Measurements from ENCODE around the gene MPDZ.

Gene MPDZ

DNA sequence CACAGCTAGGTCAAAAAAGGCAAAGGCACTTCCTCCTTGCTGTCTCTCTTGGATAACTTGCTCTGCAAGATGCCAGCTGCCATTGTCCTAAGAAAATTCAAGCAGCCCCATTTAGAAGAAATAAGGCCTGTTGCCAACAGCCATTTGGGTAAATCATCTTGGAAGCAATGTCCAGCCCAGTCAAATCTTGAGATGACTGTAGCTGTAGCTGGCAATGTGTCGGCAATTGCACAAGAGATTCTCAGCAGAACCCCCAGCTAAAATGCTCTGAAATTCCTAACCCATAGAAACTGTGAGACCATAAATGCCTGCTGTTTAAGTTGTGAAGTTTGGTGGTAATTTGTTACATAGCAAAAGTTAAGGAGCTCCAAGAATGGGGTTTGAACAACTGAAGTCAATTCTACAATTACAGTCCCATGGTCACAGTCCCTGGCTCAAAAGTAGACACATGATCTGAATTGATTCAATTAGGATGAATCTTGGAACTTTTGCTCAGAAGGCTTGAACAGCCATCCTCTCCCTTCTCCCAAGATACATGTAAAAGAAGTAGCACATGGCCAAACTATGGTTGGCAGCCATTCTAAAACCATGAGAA is 151.1 kb downstream of the MPDZ start:
- no peak for DNase-seq

DNA sequence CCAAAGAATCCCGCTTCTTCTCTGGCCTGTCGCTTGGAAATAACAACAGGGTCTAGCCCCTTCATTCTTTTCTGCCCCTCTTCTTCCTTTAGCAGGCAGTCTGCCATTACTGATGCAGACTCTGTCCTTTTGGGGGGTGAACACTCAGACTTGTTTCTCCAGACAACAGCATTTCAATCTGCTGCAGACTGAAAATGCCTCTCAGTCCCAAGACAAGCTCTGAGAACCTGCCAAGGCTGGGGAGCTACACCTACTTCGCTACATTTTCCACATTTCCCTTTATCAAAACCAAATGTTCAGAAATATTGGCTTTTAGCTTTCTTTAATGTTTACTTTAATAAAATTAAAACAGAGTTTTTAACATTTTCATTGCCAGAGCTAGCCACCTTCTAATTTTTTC is 152.4 kb downstream of the MPDZ start:
- no peak for DNase-seq

DNA sequence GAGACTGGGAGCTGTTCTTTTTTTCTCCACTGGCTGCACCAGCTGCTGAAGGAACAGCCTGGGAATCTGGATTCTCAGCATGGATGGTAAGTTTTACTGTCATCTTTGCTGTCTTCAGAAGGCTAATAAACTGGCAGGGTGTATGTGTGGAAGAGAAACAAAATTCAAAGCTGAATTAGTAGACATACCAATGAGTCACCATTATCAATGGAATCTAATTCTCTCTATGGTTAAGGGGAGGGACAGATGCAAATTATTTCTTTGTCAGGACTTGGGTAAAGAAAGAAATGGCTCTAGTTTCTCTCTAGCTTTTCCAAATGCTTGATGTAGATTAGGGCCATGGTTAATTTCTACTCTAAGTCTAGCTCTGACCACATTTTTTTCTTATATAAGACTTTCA is 154.2 kb downstream of the MPDZ start:
- no peak for DNase-seq

DNA sequence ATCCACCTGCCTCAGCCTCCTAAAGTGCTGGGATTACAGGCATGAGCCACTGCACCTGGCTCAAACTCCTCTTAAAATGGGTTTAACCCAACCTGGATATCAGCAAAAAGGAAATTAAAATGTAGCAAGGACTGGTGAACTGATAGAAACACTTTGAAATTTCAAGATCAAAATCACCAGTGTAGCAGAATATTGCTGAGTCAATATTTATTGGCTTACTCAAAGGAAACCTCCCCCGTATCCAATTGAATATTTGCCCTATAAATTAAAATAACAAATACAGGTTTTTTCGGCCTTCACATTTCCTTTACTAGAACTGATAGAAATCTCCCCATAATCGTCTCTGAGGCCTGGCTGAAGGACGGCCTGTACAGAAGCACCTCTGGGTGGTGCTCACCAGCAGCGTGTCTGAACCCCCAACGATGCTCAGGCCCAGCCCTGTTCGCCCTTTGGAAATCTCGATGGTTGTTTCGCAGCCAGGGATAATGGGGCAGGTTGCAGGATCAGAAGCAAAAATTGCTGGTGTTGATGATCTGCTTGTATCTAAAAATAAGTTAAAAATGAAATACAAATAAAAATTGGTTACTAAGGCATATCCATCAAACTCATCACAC is 156.6 kb downstream of the MPDZ start:
- no peak for DNase-seq

DNA sequence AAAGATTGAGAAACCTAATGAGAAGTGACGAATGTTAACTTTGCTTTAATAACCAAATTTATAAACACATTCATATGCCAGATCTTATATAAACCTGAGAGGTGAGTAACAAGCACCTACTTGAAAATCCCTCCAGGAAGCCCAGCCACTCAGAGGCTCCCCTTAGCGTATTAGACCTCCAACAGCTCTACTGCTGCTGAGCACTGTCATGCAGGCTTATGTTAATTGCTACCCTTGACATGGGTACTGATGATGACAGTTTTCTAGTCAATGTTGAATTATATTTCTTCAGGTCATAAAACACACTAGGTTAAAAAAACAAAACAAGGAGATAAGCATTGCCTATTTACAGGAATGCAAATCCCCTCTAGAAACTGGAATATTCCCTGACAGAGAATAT is 161.2 kb downstream of the MPDZ start:
- no peak for DNase-seq

DNA sequence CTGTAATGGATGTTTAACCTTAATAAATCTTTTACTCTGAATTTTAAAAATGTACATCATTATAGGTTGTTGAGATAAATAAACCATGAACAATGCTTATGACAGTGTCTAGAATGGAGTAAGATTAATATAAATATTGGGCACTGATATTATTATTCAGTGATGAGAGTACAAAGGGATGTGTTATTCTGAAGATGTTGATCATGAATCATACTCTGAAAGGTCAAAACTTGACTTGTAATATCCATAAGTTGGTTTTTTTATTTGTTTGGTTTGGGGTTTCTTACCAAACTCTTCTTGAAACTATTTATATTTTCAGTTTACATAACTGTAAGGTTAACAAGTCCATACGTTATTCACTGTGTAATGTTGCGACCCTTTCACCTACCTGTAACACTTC is 163.2 kb downstream of the MPDZ start:
- DNase-seq = no peak

DNA sequence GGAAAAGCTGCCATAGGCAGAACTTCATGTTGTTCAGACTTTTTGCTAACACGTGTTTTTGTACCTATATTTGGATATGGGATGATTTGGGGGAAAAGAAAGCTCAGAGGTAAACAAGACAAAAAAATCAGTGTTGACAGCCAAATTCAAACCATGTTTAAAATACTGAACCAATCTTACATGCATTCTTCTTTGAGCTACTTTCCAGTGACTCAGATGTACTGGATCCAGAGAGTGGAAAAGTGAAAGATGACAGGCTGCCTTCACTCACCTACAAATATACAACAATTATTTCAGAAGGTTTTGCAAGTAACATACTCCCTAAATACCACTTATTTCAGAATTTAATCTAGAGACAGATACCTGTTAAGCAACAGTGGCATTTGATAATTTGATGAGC is 165.7 kb downstream of the MPDZ start:
- no peak for DNase-seq

DNA sequence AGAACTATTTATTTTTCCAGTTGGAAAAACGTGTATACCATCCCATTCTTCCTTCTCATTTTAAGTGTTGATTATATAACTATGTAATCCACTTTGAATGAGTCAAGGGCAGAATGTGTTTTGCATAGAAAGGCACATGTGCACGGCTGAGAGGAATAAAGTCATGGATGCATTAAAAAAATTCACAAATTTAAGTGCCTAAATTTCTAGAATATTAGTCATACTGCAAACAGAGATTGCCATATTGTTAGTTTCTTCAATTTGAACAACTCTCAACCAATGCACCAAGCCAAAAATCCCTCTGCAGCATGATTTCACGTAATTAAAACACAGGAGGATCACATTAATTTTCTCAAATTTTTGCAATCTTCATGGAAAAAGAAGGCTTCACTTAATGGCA is 166.3 kb downstream of the MPDZ start:
- no peak for DNase-seq

DNA sequence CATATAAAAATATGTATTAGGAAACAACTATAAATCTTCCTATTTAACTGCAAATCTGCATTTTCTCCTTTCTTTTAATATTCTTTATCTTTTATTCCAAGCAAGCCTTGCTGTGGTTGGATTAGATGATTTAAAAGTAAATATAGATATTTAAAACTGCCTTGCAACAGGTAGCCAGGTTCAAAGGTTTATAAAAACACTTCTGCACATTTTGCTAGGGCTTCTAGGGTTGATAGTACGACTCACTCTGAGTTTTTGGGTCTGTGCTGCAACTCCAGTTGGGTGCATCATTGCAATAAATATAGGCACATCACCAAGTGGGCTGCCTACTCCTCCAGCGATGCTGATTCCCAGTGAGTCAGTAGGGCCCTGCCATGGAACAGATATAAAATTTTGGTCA is 167.7 kb downstream of the MPDZ start:
- no peak for DNase-seq

DNA sequence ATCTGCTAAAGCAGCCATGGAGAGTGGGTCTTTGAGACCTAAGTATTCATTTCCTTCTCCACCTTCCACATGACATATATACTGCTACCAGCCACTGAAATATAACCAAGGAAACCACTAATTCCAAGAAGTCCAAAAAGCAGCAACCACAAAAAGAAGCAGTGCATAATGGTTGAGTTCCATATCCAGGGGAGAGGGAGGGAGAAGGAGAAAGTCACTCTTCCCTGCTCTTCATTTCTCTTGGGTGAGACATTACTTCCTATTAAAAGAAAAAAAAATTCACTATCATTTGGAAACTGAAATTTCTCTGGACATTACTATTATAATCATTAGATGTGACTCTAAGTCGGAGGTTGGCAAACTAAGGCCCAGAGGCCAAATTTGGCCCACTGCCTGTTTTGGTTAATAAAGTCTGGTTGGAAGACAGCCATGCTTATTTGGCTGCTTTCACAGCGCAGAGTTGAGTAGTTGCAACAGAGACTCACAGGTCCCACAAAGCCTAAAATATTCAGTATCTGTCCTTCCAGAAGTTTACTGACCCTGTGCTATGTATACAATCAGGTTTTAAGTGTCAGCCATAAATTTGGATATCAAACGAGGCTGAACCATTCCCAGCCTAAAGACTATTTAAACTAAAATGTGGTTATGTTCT is 168.6 kb downstream of the MPDZ start:
- DNase-seq = no peak

DNA sequence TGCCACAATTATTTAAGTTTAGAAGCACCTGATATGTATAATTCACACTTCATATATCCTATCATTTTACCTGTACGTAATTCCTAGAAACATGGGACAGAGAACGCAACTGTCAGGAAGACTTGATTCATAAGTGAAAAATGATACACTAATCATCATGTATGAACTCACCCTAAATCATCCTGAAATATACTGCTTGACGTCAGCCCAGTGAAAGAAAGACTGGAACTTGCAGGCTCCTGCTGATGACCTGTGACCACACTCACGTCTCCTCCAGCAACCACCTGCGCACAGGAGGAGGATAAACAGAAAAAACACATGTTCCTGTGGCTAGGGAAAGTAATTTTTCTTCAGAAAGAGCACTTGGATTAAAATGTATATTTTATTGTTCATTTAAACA is 169.7 kb downstream of the MPDZ start:
- DNase-seq = no peak

DNA sequence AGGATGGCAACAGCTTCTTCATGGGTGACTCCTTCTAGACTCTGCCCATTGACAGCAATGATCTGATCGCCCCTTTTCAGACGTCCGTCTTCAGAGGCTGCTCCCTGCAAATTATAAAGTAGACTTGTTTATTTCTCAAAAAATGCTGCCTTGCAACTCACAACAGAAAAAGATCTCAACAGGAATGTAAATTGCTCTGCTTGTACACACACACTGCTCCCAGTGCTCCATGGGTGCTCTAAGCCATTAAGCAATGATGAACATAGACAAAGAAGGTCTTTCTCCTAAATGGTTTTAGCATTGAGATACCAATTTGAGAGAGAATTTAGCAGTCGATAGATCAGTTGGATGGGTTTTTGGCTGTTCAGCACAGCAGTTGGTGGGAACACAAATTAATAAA is 172.5 kb downstream of the MPDZ start:
- no peak for DNase-seq

DNA sequence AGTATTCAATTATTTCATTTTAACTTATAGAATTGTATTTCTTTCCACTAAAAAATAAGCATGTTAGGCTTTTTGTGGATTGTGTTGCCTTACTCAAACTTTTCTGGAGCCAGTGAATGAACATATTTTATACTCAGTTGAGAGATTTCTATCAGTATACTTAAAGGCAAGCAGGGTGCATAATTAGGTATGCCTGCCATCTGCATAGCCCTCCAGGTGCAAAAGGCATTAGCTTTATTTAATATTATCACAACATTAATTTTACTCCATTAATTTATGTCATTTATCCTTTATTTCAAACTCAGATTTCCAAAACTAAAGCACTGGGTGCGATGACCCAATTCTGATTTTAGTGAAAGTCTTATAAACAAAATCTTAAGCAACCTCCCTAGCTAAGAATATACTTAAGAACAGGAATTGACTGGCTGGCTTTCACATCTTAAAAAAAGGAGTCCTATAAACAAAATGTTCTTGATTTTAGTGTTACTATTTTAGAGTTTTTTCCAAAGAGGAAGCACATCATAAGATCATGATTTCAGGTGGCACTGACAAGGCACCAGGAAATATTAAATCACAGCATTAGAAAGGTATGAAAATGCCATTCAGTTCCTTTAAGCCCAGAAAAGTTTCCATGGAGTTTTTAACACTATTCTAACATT is 178.4 kb downstream of the MPDZ start:
- no peak for DNase-seq

DNA sequence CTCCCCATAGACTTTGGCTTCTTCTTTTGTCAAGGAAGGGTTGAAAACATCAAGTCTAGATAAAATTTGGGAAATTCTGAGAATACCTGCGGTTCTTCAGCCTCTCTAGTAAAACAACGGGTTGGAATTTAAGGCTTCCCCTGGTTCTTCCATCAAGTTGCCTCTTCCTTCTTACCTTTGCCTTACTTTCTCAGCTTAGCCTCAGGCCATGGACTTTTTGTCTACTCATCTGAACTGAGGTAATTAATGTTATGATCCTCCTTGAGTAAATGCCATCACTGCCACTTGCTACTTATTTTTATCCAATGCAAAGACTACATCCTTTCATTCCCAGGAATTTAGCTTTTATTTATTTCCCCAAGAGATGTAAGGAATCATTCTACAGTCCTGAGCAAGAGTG is 184.4 kb downstream of the MPDZ start:
- DNase-seq = no peak

DNA sequence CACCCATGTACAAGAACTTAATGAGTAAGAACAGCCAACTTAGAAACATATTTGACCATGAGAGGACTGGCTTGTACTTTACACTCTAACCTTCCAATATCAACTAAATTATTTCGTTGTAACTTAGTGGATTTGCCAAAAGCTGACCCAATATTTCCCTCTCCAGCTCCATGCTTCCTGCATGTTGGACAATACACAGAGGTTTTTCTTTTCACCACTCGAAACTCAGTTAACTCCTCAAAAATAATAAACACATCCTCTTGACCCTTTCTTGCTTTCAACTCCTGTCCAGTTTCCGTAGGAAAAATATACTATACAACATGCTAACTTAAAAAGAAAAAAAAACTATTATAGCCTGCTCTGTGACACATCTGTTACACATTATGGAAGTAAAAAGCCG is 188.9 kb downstream of the MPDZ start:
- no peak for DNase-seq

DNA sequence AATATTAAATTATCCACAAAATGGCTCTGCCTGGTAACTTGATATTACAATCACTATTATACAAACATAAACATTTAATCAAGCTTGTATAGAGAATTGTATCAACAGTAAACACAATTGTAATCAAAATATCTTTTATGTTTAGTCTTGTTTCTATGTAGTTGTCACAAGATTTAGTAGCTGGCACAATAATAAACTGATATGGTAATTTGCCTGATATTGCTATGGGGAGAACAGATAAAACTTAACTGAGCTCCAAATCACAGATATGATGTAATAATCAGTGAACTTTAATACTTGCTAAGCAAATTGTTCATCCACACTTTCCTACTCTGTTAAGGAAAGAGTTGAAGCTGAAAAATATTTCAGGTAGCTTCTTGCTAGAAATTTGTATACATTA is 189.8 kb downstream of the MPDZ start:
- DNase-seq = no peak

DNA sequence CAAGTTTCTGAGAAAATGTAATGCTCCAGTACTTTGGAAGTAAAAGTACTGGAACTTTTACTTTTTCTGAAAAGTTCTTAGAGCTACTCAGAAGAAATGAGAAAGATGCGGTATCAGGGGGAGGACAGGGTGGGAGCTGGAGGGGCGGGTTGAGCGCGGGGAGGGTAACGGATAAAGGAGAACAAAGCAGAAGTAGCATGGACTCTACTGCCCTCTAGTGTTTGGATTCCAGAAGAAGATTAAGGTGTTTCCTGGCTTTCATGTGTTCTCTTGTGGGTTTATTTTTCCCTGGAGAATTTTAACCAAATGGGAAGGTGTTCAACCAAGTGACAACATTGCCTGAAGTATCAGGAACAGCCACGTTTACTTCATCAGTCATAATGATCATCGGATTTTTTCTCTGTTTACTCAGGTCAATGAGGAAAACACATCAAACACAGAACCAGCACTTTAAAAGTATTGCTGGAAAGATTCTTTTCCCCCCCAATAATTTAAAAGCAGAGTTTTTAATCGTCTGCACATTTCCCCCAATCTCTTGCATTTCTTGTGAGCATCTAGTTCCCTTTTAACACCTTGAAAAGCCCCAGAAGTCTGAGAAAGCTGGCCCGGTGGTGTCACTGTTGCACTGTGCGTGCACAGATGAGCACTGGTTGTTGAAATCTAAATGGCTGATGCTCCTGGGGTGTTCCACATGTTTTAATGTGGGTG is 190.6 kb downstream of the MPDZ start:
- peak; percentile 44 for DNase-seq

DNA sequence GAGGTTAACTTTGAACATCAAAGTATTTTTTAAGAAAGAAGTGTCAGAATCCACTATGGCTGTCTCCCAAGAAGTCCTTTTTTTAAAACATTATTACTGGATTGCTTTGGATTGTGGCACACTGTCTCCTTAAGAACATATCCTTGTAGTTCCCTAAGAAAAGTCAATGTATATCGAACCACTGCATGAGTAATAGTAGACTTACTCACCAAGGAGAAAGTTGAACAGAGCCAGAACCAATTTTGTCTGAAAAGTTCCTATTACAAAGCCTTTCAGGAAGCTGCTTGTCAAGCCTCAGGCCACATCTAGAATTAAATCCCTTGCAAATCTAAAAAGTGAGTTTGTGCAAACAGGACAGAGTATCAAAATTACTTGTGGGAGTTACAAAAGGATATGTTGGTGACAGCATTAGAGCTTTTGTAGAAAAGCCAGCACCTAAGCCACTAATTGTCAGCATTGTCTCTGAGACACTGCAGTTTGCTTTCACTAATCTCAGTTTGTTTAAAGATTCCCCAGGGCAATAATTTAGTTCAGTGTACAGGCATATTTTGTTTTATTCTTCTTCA is 195.4 kb downstream of the MPDZ start:
- DNase-seq = no peak

DNA sequence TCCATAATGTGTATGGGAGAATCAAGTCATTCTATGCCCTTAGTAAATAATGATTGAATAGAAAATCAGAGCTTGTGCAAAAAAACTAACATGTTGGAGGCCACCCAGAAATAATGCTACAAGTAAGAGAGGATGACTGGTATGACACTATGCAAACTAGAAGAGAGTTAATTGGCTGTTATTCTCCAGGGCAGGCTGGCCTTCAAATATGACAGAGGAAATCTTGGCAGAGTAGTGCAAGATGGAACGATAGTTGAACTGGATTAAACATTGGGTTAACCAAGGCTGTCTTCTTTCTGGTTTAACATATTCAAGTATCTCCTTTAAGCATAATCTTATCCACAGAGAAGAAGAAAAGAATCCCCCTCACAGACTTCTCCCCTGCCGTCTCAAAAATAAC is 196.1 kb downstream of the MPDZ start:
- no peak for DNase-seq

DNA sequence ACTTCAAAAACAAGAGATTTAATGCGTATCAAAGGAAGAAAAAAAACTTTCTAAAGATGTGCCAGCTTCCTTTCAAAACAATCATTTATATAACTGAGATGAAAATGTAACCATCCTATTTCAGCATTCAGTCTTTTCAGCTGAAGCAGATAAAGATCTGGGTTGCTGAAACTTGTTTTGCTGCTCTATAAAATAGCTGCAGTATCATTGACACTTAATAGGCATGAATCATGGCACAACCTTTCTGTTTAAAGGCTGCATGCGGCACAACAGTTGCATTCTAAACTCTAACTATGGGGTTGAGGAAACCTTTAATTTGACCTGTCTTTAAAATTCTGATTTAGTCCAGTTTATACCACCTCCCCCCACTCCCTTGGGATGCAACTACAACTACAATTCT is 196.7 kb downstream of the MPDZ start:
- no peak for DNase-seq

DNA sequence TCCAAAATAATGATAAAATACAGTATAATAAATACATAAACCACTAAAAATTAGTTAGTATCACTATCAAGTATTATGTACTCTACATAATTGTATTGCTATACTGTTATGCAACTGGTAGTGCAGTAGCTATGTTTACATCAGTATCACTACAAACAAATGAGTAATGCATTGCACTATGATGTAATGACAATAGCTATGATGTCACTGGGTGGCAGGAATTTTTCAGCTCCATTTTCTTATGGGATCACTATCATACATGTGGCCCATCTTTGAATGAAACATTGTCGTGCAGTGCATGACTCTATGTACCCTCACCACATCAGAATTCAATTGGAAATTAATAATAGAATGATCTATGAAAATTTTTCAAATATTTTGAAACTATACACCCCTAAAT is 201.3 kb downstream of the MPDZ start:
- no peak for DNase-seq

DNA sequence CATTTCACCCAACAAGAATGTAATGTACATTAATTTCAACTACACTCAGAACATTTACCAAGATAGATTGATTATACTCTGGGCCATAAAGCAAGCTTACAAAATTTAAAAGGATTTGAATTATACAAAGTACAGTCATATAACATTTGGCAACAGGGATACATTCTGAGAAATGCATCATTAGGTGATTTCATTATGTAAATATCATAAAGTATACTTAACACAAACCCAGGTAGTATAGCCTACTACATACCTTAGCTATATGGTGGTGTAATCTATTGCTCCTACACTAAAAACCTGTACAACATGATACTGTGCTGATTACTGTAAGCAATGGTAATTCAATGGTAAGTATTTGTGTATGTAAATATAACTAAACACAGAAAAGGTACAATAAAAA is 202.9 kb downstream of the MPDZ start:
- no peak for DNase-seq

DNA sequence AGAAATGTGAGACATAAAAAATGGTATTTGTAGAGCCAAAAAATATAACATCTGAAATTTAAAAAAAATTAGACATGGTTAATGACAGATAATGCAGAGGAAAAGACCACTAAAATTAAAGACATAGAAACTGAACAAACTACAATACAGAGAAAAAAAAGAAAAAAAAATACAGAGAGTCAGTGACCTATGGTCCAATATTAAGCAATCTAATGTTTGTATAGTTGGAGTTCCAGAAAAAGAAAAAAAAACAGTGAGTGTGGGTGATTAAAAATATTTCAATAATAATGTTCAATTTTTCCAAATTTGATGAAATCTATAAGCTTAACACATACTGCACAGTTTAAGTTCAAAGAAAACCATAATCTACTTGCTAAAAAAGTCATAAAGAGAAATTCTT is 207.6 kb downstream of the MPDZ start:
- DNase-seq = no peak
